GM11168 (cell line): ENCODE measurements around the gene PNCK.
"Not testable (repeated sequence)": the region's sequence is repeated elsewhere in the genome, so short reads cannot be mapped to it uniquely, and the experiment has no call there.

Experiments
- in situ Hi-C: fragments of 300-500 bp; cut with MboI; formaldehyde crosslinking; loops from one replicate; pipeline ENCODE4 v1.12.0; 2022; ENCODE audit warnings: low sequenced_read_pairs; ENCODE audit not compliant: unreplicated experiment

Gene PNCK

DNA sequence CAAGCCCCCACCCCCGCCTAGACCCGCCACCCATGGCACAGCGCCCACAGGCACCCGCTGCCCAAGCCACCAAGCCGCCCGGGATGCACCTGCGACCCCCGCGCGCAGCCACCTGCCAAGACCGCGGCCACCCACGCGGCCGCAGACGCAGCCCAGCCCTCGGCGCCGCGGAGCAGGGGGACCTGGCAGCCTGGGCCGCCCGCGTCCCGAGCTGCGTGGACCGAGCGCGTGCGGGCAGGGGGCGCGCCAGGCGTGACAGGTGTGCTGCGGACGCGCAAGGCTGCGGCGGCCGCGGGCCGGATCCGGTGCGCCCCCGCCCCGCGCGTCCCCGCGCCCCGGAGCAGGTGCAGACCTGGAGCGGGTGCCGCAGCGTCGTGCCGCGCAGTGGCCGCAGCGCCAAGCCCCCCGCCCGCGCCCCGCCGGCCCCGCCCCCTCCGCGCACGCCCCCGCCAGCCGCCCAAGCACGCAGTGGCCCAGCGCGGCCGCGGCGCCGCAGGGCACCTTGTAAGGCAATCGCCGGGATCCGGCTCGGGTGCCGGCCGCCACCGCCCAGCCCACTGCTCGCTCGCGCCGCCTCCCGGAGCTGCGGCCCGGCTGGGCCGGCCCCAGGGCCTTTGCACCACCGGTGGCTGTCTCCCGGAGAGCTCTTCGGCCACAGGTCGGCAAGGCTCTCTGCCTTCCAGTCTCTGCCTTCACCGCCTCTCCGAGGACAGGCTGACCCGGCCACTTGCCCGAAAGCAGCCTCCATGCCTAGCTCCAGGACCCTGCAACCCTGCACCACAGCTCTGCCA, at the start of gene PNCK:
Gene PNCK (minus strand): TSS at position 386 of the 791 bp plus-strand sequence. CDS start 737 bp downstream, outside the sequence.
- in situ Hi-C loops: no loop called here

DNA sequence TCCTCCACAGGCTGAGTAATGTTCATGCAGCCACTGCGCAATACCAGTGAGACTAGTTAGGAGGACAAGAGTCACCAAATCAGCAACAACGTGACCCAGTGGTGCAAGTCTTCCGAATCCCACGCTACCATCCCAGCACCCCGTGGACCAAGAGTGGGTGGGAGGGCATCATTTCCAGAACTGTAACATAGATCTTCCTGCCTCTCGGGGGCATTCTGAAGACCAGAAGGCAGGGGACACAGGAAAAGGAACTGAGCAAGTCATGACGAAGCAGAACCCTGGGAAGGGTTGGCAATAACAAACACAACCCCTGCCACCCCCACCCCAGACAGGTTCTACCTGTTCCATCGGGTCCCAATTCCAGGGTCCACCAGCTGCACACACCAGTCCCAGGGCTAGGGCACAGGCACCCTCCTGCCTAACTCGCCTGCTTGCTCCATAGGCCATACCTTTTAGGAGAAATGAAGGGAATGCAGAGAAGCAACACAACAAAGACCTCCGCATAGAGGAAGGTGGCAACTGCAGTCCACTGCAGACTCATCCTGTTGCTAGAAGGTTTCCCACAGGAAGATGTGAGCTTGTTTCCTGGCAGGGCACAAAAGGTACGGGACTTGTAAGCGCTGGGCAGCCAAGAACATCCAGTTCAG, 49.2 kb upstream of the PNCK start:
- in situ Hi-C loops: no loop called here

DNA sequence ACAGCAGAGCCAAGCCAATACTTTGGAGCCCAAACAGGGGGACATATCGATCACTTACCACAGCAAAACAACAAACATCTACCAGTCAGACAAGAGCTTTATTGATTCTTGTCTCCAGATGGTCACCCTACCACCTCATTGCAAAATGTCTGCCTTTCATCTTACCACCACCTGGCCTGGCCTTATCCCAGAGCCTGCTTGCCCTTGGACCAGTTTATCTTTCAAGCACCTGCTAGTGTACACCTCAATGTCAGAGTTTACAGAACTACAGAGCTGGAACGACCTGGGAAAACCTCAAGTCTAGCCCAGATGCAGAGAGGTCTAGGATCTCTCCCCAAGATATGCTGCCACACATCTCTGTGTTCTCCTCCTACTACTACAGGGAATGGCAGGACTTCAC, 46.1 kb upstream of the PNCK start:
- in situ Hi-C loops: no loop called here

DNA sequence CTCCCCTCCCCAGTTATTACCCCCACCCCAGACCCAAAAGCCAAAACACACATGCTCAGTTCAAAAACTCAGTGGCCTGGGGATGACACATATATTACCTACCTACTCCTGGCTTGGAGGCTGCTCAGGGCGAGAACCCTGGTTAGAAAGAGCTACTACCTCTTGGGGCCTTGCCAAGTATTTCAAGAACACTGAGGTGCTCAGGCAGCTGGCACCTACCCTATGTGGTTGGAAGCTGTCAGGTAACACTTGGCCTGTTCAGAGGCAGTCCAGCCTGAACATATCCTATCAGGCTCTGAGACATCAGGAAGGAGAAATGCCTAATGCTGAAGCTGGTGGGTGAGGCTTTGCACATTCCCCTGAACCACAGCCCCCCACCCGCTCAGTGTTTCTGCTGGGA, 45.6 kb upstream of the PNCK start:
- in situ Hi-C loops: no loop called here

DNA sequence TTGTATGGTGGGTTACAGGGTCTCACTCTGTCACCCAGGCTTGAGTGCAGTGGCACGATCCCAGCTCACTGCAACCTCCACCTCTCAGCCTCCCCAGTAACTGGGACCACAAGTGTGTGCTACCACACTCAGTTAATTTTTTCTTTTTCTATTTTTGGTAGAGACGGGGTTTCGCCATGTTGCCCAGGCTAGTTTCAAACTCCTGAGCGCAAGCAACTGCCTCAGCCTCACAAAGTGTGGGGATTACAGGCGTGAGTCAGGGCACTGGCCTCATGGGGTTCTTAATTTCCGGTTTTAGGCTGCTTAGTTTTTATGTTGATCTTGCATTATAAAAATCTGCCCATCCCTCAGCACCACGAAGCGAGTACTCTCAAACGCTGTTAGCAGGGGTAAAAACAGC, 43.8 kb upstream of the PNCK start:
- in situ Hi-C loops: no loop called here

DNA sequence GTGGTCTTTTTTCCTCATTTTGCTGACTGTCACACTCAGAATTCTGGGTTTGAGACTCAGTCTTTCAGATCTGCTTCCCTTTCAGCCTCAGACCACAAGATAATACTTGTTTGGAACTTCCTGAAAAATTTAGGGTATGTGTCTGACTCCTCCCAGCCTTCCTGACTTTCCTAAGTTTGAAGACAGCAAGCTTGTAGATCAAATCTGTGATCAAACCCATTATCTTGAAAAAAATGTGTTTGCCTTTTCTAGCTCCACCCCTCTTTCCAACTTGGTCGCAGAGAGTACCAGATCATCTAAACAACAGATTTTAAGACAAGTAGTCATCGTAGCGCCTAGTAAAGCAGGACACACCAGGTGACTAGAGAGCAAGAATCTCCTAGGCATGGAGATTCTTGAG, 40.6 kb upstream of the PNCK start:
- in situ Hi-C loops: no loop called here

DNA sequence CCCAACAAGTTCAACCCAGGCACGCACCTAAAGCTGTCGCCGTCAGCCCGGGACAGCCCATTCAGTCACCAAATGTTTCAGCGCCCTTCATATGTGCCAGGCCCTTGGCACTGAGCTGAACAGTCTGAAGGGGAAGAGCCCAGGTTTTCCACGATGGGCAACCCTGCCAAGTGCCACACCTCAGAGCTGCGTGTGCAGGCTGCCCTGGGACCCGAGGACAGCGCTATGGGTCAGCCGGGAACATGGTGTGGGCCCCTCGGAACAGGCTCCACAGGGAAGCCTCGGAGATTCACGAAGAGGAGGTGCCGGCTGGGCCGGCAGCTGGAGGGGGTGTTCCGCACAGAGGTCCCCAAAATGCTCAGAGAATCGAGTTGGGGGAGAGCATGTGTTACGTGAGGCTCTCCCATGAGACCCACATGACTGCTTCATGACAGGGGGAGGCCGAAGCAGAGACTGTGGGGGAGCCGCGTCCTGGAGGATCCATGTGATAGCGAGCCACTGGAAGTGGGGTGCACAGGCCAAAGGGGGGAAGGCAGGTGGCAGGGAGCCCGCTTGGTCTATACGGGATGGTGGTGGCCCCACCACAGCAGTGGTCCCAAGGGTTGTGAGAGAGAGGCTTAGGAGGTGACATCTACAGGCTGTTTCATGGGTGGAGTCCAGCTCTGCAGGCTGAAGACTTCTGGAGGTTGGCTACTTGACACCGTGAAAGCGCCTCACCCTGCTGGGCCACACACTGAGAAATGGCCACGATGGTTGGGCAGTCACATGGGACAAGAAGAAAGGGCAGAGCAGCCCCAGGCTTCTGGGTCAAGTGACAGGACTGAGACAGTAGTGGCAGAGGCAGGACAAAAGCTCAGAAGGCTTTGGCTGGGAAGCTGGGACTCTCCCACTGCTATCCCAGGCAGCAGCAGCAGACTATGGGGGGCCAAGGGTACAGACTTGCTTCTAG, 36.4 kb upstream of the PNCK start:
- in situ Hi-C loops: no loop called here

DNA sequence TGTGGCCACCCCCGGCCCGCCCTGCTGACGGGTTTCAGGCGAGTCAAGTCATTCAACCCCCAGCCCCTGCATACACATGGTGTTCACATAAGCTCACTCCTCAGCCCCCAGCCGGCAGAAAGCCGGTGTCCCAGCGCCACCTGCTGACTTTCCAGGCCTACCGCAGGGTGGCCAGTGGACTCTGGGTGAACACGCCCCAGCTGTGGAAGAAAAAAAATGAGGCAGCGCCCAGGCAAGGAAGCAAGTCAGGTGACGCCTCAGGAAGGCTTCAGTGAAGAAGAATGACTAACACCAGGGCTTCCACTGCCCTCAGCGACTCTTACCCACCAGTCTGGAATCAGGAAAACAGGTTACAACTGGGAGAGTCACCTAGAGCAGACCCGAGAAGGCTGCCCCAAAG, 34.8 kb upstream of the PNCK start:
- in situ Hi-C loops: no loop called here

DNA sequence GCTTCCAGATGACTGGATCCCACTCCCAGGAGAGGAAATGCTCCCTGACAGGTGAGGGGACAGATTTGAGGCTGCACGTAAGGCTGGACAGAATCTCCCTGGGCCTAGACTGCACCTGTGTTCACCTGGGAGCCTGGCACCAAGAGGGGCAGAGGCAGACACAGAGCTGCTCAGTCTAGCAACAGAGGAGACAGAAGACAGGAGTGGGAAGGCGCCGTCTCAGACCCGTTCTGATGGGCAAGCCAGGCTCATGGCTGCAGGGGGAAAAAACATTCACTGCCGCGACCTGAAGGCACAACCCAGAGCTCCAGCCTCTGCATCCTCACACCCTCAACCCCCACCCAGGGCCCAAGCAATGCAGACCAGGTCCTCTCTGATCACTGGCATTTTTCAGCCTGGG, 33.8 kb upstream of the PNCK start:
- in situ Hi-C loops: no loop called here

DNA sequence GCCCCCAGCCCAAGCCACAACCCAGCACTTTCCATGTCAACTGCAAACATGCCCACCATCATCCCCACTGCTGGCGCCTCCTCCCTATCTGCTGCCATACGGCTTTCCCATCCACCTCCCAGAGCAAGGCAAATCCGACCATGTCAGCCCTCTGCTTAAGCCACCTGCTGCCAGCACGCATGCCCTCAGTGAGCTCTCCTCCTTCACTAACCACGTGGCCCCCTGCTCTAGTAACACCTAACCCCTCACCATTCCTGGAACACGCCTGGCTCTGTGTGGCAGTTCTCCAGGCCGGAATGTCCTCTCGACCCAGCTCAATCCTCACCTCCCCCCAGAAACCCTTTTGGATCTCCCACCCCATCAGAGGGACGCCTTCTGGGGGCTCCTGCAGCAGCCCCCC, 33.2 kb upstream of the PNCK start:
- in situ Hi-C loops: no loop called here

DNA sequence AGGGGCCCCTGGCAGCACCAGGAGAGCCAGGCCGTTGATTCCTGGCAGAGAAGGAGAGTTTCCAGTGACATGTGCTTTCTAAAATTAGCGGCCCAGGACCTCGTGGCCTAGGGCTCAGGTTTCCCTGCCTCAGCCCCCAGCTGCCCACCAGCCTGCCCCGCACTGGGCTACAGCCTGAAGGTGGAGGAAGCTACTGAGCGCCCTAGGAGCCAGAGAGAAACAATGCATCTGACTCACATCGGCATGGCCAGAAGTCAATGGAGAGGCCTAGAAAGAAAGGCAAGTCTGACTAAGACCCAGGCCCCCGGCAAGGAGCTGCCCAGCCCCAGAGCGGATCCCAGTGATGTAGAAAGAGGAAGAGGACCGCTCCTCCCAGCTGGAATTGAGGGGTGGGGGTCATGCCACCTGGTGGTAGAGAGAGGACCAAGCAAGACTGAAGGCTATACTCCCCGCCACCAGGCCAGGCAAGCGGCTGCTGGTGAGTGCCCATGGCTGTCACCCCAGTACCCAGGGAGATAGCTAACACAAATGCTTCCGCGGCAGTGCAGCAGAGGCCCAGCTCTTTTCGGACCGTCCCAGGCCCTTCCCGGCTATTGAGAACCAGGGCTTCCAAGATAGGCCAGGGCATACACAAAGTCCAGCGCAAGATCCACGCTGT, 31.9 kb upstream of the PNCK start:
- in situ Hi-C loops: not testable (repeated sequence)

DNA sequence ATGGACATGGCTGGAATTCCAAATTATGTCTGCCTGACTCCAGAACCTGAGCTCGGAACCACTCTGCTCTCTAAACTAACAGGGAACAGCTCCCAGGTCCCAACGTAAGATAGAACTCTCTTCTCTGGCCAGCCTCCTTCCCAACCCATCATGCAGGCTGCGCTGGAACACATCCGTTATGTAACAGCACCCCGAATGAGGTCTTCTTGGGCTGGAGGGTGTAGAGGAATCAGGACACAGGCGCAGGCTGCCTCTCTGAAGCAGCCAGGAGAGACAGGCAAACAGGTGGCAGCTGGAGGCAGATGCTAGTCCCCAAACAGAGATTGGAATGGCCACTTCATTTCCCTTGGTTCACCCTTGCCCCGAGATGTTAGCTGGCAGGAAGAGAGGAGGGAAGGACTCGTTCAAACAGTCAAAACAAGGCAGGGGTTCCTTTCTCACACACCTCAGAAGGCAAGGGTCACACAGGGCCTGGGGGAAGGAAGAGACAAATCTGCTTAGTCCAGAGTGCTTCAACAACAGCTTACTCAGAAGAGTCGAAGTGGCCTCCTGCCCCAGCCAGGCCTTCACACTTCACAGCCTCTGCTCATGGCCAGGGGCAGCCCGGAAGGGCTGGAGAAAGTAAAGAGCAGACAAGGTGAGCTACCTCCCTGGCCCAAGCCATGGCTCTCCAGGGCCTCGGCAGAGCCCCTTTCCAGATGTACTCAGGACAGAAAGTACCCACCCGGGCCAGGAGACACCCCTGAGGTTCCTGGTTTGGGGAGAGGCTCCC, 31.2 kb upstream of the PNCK start:
- in situ Hi-C loops: not testable (repeated sequence)

DNA sequence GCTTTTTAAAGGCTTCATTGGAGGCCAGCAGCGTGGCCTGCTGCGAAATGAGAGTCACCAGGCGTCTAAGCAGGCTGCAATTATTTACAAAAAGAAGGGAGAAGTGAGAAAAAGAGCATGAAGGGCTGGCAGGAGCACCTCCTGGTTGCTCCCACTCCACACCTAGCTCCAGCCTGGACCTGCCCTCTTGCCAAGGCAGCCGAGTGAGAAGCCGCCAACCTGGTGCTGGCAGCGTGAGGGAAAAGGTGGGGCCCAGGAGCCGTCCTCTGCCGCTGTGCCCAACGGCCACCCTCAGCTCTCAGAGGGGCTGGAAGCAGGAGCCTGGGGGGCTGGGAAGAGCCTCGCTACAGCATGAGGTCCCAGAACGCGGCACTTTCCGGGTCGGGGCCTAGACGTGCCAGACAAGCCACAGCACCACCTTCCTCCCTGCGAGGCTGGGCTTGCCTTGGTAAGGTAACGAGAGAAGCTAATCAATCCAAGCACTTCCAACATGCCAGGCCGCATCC, 30.5 kb upstream of the PNCK start:
- in situ Hi-C loops: no loop called here

DNA sequence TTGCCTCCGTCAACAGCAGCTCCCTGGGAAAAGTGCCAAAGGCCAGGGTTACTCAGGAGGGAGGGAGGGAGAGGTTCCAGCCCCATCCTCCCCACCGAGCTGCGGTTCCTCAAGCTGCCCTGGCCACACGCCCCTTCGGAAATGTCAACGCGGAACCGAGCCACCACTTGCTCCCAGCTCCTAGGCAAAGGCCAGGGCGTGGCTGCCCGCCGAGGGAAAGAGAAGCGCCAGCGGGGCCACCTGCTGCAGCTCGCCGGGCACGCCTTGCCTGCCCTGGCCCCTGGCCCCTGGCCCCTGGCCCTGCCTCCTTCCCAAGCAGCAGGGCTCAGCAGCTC, 29.4 kb upstream of the PNCK start:
- in situ Hi-C loops: no loop called here

DNA sequence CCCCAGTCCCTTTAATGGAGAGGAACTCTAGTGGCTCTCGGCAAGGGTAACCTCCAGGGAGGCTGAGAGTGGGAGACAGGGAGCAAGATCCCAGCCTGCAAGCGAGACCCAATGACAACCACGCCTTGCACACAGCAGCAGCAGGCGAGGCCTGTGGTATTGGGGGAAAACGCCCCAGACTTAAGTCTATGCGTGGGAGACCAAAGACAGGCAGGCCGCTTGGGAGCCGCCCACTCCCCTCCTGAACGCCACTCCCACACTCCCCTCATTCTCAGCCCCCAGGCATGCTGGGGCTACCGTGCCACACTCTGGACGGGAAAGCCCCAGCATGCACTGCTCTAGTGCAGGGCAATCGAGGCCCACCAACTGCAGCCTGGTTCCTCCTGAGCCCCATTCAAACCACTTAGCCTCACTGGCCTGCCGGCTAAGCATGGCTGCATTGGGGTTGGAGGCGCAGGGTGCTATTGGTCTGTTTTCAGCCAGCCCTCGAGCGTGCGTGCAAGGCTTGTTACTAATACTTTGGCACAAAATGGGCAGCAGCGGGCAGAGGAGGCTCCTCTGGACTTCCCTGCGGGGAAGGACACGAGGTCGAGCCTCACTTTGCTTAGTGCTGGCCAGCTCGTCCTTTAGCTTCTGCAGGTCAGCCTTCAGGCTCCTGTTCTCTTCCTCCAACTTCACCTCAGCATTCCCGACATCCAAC, 28.9 kb upstream of the PNCK start:
- in situ Hi-C loops: no loop called here

DNA sequence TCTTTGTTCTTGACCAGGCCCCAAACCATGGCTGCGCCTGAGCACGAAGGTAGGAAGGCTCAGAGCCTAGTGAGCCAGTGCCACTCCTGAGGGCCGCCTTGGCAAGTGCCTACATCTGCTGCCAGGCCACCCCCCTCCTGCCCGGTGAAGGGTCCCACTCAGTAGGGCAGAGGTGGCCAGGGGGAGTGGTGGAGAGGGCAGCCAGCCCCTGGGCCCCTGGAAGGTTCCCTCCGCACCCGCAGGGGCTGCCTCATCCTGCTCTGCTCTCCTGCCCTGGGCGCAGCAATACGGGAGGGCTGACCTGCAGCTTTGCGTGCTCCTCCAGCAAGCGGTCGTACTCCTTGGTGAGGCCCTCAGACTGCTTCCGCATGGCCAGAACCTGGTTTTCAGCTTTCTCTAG, 28.1 kb upstream of the PNCK start:
- in situ Hi-C loops: no loop called here

DNA sequence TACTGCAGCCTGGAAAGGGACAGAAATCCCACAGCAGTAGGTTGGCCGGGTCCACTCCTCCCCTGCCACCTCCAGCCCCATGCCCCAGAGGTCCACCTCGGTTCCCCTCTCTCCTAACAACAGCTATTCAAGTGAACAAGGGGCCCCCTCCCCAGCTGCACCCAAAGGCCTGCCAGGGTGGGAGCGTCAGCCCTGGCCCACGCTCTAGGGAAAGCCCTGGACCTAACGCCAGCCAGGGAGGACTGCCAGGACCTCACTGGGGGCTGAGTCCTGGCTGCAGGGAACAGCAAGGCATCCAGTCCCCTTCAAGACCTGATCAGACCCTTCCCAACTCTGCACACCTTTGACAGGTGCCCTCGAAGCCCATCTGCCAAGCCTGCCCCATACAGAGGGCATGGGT, 27.4 kb upstream of the PNCK start:
- in situ Hi-C loops: no loop called here

DNA sequence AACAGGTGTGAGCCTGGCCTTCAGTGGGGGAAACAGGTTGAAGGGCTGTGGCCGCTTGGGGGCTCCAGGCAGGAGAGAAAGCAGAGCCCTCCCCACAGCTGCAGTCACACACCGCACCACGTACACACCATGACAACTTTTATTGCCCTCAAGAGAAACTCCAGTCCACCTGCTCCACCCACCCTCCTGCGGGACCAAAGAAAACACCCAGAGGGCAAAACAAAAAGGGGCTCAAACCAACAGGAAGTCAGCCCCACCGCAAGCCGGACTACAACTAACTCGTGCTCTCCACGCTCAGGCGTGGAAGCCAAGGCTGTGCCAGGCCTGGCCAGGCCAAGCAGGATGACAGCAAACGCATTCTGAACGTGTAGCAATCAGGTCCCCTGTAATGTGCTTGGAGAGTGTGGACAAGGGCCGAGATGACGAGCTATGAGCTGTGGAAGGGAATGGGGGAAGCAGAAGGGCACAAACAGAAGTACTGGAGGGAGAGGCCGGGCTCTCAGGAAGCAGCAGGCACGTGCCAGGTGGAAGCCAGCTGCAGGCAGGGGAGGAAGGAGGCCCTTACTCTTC, 26.8 kb upstream of the PNCK start:
- in situ Hi-C loops: no loop called here
